Astrocyte of the cerebellum (primary cell): ENCODE results near the gene FBXL7.

Experiments used
- DNase-seq: peaks from one replicate; pipeline ENCODE4 v3.0.0-alpha.2; 2011; ENCODE audit warnings: low read depth
- H3K4me3 ChIP-seq: 2 replicates; pipeline ENCODE4 v1.5.1; 2011; ENCODE audit warnings: mild to moderate bottlenecking, low read depth, low read length, moderate library complexity
- in situ Hi-C: cut with HindIII; loops from 2 replicates; pipeline ENCODE4 v1.10.0; 2017; ENCODE audit warnings: low sequenced_read_pairs
- TF ChIP-seq, protein P1 (sequence below): IDR thresholded peaks from 2 replicates; pipeline ENCODE4 v1.5.1; 2012; ENCODE audit warnings: low read length, low read depth, moderate library complexity, mild to moderate bottlenecking; ENCODE audit errors: missing control alignments

The FBXL7 gene

GRCh38 chr5:15645381-15646160, 145.6 kb downstream of the FBXL7 start:
- TF ChIP-seq, protein P1, sequence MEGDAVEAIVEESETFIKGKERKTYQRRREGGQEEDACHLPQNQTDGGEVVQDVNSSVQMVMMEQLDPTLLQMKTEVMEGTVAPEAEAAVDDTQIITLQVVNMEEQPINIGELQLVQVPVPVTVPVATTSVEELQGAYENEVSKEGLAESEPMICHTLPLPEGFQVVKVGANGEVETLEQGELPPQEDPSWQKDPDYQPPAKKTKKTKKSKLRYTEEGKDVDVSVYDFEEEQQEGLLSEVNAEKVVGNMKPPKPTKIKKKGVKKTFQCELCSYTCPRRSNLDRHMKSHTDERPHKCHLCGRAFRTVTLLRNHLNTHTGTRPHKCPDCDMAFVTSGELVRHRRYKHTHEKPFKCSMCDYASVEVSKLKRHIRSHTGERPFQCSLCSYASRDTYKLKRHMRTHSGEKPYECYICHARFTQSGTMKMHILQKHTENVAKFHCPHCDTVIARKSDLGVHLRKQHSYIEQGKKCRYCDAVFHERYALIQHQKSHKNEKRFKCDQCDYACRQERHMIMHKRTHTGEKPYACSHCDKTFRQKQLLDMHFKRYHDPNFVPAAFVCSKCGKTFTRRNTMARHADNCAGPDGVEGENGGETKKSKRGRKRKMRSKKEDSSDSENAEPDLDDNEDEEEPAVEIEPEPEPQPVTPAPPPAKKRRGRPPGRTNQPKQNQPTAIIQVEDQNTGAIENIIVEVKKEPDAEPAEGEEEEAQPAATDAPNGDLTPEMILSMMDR = no peak
- in situ Hi-C loops = no loop called here
- no peak for DNase-seq
- H3K4me3 ChIP-seq = no peak overlapping the region

DNA sequence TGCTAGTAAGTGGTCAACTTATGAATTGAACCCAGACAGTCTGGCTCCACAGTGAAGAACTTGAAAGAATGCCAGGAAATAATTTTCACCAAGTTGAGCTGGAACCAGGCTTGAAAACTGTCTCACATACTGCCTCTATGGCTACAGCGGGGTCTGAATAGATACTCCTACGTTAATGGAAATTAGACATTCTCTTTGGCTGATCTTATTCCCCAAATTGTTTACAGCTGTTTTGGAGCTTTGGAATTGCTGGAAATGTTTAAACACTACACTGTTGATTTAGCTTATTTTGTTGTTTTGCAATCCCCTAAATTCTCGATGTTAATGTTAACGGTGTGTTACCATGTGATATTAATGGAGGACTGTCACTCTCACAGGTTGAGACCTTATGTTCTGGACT, 146.4 kb downstream of the FBXL7 start:
- in situ Hi-C loops = no loop called here
- no peak for DNase-seq
- H3K4me3 ChIP-seq = no peak overlapping the region
- TF ChIP-seq, protein P1 = no peak

GRCh38 chr5:15647251-15647650, 147.3 kb downstream of the FBXL7 start:
- no peak for DNase-seq
- in situ Hi-C loops = no loop called here
- H3K4me3 ChIP-seq = no peak overlapping the region
- TF ChIP-seq, protein P1 = no peak

DNA sequence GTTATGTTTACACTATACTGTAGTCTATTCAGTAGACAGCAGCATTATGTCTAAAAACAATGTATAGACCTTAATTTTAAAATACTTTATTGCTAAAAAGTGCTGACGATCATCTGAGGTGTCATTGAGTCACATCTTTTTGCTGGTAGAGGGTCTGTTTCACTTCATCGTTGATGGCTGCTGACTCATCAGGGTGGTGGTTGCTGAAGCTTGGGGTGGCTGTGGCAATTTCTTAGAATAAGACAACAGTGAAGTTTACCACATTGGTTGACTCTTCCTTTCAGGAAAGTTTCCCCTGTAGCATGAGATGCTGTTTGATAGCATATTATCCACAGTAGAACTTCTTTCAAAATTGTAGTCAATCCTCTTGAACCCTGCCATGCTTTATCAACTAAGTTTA, 150.3 kb downstream of the FBXL7 start:
- TF ChIP-seq, protein P1 = no peak
- in situ Hi-C loops = no loop called here
- no peak overlapping the region for H3K4me3 ChIP-seq
- DNase-seq = no peak

GRCh38 chr5:15654779-15655178, 154.8 kb downstream of the FBXL7 start:
- in situ Hi-C loops = no loop called here
- TF ChIP-seq, protein P1 = no peak
- H3K4me3 ChIP-seq = no peak overlapping the region
- DNase-seq = no peak

DNA sequence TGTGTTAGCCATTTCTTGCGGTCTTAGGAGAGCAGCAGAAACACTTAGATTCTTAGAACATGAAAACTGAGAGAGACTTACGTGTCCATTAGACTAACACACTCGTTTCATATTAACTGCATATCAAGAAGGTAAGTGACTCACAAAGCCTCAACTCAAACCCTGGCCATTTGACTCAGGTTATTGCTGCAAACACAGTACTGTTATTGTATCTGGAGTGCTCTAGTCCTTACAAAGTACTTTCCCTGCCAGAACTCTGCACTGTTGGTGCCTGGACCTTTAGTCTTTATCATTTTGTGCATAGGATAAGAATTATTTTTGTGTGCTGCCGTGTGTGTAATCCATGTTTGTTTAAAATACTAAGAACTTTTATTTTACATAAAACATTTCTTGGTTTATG, 155.7 kb downstream of the FBXL7 start:
- H3K4me3 ChIP-seq = no peak overlapping the region
- in situ Hi-C loops = no loop called here
- TF ChIP-seq, protein P1 = no peak
- no peak for DNase-seq
